B cell (primary cell): Measurements from ENCODE around the gene NDUFB10. TPM values are rescaled to one million over a fixed set of nuclear protein-coding genes. Genes with fewer than 3 reads are reported as not detected.

Source experiments
- ATAC-seq: fragments of 200-7000 bp; cut with Tn5 transposase; one replicate; pipeline ENCODE4 v1.10.0; 2021; ENCODE audit warnings: low read depth, mild to moderate bottlenecking, moderate number of reproducible peaks, moderate library complexity
- CTCF ChIA-PET: fragments of 350-600 bp; sonication (Branson Sonifier 250); formaldehyde crosslinking; loops from one replicate; lab custom pipeline; 2021; ENCODE audit warnings: antibody characterized with exemption, inconsistent platforms; lab: Charles Lee
- POLR2A ChIA-PET: fragments of 350-600 bp; sonication (Branson Sonifier 250); formaldehyde crosslinking; loops from one replicate; lab custom pipeline; 2021; ENCODE audit warnings: antibody characterized with exemption; lab: Charles Lee
- DNase-seq: peaks from one replicate; pipeline ENCODE4 v3.0.0; 2013
- H2AFZ ChIP-seq: 2 replicates; pipeline ENCODE4 v1.6.1; 2012; ENCODE audit warnings: mild to moderate bottlenecking, low read depth, low read length; ENCODE audit not compliant: insufficient read depth, poor library complexity, severe bottlenecking
- H3K27ac ChIP-seq, 2 donors: 1 replicate in 1 of 2; 2 replicates in 1 of 2; pipeline ENCODE4 v1.5.1; 2012 to 2013; ENCODE audit warnings: low read length in 2 of 2, mild to moderate bottlenecking in 2 of 2, moderate library complexity in 1 of 2
- H3K27me3 ChIP-seq, 4 experiments: fragments of 200-600 bp in 1 of 4; sonication (generic) in 1 of 4; replicated peaks in 1 of 4; 1 replicate in 2 of 4; 2 replicates in 2 of 4; pipeline versions ENCODE4 v1.6.1 to v1.7.0; 2013 to 2016; ENCODE audit warnings: low read length in 3 of 4, mild to moderate bottlenecking in 2 of 4, mixed read lengths in 1 of 4, moderate library complexity in 1 of 4; ENCODE audit not compliant: insufficient read depth in 4 of 4, control insufficient read depth in 3 of 4; ENCODE audit errors: control extremely low read depth in 1 of 4
- H3K36me3 ChIP-seq, 2 experiments: replicated peaks in 1 of 2; 1 replicate in 1 of 2; 2 replicates in 1 of 2; pipeline versions ENCODE4 v1.6.1 to v1.7.1; 2013; ENCODE audit warnings: low read length in 1 of 2; ENCODE audit not compliant: insufficient read depth in 2 of 2, control insufficient read depth in 1 of 2; ENCODE audit errors: control extremely low read depth in 1 of 2, extremely low read depth in 1 of 2
- H3K4me1 ChIP-seq, 2 donors: fragments of 200-600 bp in 1 of 2; sonication (generic) in 1 of 2; 1 replicate in 1 of 2; 2 replicates in 1 of 2; pipeline versions ENCODE4 v1.5.1 to v1.6.1; 2013 to 2017; ENCODE audit warnings: low read length in 2 of 2; ENCODE audit not compliant: control insufficient read depth in 2 of 2, insufficient read depth in 2 of 2
- H3K4me2 ChIP-seq: replicated peaks from 2 replicates; pipeline ENCODE3; 2012; ENCODE audit warnings: mild to moderate bottlenecking, low read depth, low read length; ENCODE audit not compliant: poor library complexity, severe bottlenecking
- H3K4me3 ChIP-seq, 5 experiments: fragments of 200-600 bp in 1 of 5; sonication (generic) in 1 of 5; 1 replicate in 3 of 5; 2 replicates in 2 of 5; pipeline versions ENCODE4 v1.5.1 to v1.7.0; 2011 to 2016; ENCODE audit warnings: low read length in 4 of 5, mild to moderate bottlenecking in 4 of 5, low read depth in 2 of 5, control low read depth in 1 of 5, moderate library complexity in 1 of 5; ENCODE audit not compliant: insufficient read depth in 1 of 5; ENCODE audit errors: control extremely low read depth in 1 of 5, extremely low read depth in 1 of 5
- H3K79me2 ChIP-seq: fragments of 200-600 bp; sonication (generic); one replicate; pipeline ENCODE4 v1.6.0; 2016; ENCODE audit warnings: low read length; ENCODE audit not compliant: control insufficient read depth, insufficient read depth
- H3K9ac ChIP-seq: fragments of 200-600 bp; sonication (generic); 2 replicates; pipeline ENCODE4 v1.6.1; 2017; ENCODE audit warnings: mild to moderate bottlenecking, low read length, moderate library complexity
- H3K9me3 ChIP-seq, 3 donors: one replicate each; pipeline versions ENCODE4 v1.6.1 to v1.7.1; 2013; ENCODE audit warnings: low read length in 2 of 3; ENCODE audit not compliant: control insufficient read depth in 2 of 3, insufficient read depth in 1 of 3; ENCODE audit errors: control extremely low read depth in 1 of 3
- H4K20me1 ChIP-seq: 2 replicates; pipeline ENCODE4 v1.6.0; 2012; ENCODE audit warnings: mild to moderate bottlenecking, low read length; ENCODE audit not compliant: insufficient read depth, control insufficient read depth, poor library complexity, severe bottlenecking
- H3K27ac Mint-ChIP-seq: one replicate; pipeline ENCODE4 v1.8.0; 2021; ENCODE audit warnings: mixed read lengths
- H3K27me3 Mint-ChIP-seq: one replicate; pipeline ENCODE4 v1.8.0; 2021; ENCODE audit warnings: mixed read lengths
- H3K4me1 Mint-ChIP-seq: one replicate; pipeline ENCODE4 v1.8.0; 2021; ENCODE audit warnings: mixed read lengths
- H3K4me3 Mint-ChIP-seq: one replicate; pipeline ENCODE4 v1.8.0; 2021; ENCODE audit warnings: mixed read lengths
- H3K9me3 Mint-ChIP-seq: one replicate; pipeline ENCODE4 v1.8.0; 2022; ENCODE audit warnings: mixed read lengths; ENCODE audit not compliant: insufficient read depth
- EZH2 ChIP-seq: IDR thresholded peaks from 2 replicates; pipeline ENCODE4 v1.6.1; 2012; ENCODE audit warnings: borderline replicate concordance, low read depth, mild to moderate bottlenecking, moderate library complexity, low read length; ENCODE audit not compliant: insufficient read depth, poor library complexity, severe bottlenecking
- WGBS: methylation state at CpG from one replicate; pipeline ENCODE4 v1.1.5; 2013; ENCODE audit warnings: missing lambda C conversion rate; ENCODE audit not compliant: insufficient coverage; 5-methylcytosine and 5-hydroxymethylcytosine counted together
- intact Hi-C: fragments of 100-400 bp; cut with micrococcal nuclease; formaldehyde crosslinking; loops from one replicate; pipeline ENCODE4 v1.10.0; 2022
- polyA plus RNA-seq: library from polyadenylated mRNA; depleted of rRNA; stranded (reverse); fragments of >200 nt; gene quantifications from 2 replicates; pipeline ENCODE4 v1.2.3, GENCODE V29; 2012
- total RNA-seq, 2 donors: library from RNA; stranded (reverse); fragments of 120-200 nt in 1 of 2; gene quantifications; 1 replicate in 1 of 2; 2 replicates in 1 of 2; pipeline versions ENCODE4 v1.2.3 to v1.2.4, GENCODE V29; 2013 to 2022
- TF ChIP-seq, protein P1 (sequence below): fragments of 200-600 bp; IDR thresholded peaks from one replicate; pipeline ENCODE4 v1.8.0; 2022; ENCODE audit warnings: antibody characterized with exemption, mild to moderate bottlenecking

Gene NDUFB10
- total and polyA plus RNA-seq, 2 donors (not counting 1 experiment from before 2014, with no cell fraction given), result 70.4 to 92.6 TPM

DNA sequence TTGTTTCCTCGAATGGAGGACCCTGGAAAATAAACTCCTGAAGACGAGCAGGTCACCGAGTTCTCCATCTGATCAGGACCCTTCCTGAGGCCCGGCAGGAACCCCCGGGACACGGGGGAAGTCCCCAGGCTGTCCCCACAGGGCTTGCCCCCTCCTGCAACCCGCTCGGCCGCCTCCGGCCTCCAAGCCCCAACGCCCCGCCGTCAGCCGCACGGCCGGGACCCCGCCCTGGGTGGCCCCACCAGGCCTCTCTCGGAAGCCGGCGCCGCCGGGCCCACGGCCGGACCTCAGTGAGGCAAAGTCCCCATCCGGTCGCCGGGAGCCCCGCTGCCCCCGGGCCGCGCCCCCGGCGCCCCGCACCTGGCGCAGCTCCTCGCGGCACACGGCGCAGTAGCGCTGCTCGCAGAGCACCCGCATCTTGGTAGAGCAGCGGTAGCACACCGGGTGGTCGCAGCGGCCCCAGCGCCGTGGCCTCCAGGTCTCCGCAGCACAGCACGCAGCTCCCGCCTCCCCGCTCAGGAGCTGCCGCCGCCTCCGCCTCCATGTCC is 49.9 kb downstream of the NDUFB10 start:
- Histone ChIP-seq H2AFZ (peak overlapping the region; percentile 51), H3K79me2 (peaks cover 58% of the 10 kb centered on the region)

More for the DNA sequence above, 49.9 kb downstream of the NDUFB10 start:
- ATAC-seq (peak; percentile 4), DNase-seq (no peak)
- Histone ChIP-seq H3K27ac (peak overlapping the region in 1 of 2 donors; percentile 77), H3K4me2 (peak overlapping the region; percentile 77), H3K4me1 (peaks cover 38 to 48% of the 10 kb centered on the region in 2 donors), H3K36me3 (peaks cover 0 to 6% of the 10 kb centered on the region in 2 experiments), H3K9ac (peak overlapping the region; percentile 63), H3K9me3 (no peaks in the 10 kb centered on the region), H4K20me1 (peaks cover 50% of the 10 kb centered on the region), H3K27me3 (no peaks in the 10 kb centered on the region), H3K4me3 (peak overlapping the region; percentile 17 to 67 (median 54))
- WGBS, result under 1% methylated on average over 55 of the region's 55 CpGs
- H3K4me1 Mint-ChIP-seq, result peaks cover 43% of the 10 kb centered on the region
- intact Hi-C loops, result loop anchor here (1.0 to 2.0 kb wide), 7 partner anchors 14 to 146 kb away; partner anchors contain the start of genes GFER, NDUFB10, NTHL1 and RPS2
- ChIA-PET CTCF (interaction anchor here (1.1 kb wide), 1 partner anchor 51 kb away, joined by 3 read pairs; no protein-coding TSS in a partner anchor), POLR2A (interaction anchor here (1.1 to 1.5 kb wide), 3 partner anchors 18 to 146 kb away, joined by 3 to 5 read pairs (median 4); partner anchors contain the start of genes RPS2 and TRAF7)
- H3K27ac Mint-ChIP-seq, result peak overlapping the region; percentile 68
- no peaks in the 10 kb centered on the region for H3K9me3 Mint-ChIP-seq
- H3K27me3 Mint-ChIP-seq, result no peaks in the 10 kb centered on the region
- TF ChIP-seq, protein P1, sequence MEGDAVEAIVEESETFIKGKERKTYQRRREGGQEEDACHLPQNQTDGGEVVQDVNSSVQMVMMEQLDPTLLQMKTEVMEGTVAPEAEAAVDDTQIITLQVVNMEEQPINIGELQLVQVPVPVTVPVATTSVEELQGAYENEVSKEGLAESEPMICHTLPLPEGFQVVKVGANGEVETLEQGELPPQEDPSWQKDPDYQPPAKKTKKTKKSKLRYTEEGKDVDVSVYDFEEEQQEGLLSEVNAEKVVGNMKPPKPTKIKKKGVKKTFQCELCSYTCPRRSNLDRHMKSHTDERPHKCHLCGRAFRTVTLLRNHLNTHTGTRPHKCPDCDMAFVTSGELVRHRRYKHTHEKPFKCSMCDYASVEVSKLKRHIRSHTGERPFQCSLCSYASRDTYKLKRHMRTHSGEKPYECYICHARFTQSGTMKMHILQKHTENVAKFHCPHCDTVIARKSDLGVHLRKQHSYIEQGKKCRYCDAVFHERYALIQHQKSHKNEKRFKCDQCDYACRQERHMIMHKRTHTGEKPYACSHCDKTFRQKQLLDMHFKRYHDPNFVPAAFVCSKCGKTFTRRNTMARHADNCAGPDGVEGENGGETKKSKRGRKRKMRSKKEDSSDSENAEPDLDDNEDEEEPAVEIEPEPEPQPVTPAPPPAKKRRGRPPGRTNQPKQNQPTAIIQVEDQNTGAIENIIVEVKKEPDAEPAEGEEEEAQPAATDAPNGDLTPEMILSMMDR, result no peak
- TF ChIP-seq EZH2, result no peak
- H3K4me3 Mint-ChIP-seq, result peak overlapping the region; percentile 82
